ENCODE data around the gene TBPL2.
"Not testable (repeated sequence)": the region's sequence is repeated elsewhere in the genome, so short reads cannot be mapped to it uniquely, and the experiment has no call there.

The TBPL2 gene

DNA sequence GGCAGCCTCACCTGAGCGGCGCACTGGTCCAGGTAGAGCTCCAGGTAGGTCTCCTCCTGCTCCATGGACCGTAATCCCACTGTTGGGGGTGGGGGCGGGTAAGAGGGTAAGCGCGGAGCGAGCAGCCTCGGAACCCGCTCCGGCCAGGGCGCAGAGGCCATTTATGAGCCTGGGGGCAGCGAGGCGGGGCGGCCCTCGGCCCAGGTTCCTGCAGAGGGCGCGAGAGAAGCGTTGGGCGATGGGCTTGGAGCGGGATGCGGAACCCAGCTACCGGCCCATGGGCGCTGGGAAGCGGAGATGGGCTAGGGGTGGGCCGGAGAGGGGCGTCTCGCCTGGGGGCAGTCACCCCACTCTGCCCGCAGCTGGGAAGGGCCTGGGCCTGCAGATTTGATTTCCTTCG, at the start of gene TBPL2:
TSS of gene TBPL2 (minus strand) at position 232 of the 400 bp plus-strand sequence. CDS start at position 65, 167 bp downstream.
- no peak for DNase-seq

DNA sequence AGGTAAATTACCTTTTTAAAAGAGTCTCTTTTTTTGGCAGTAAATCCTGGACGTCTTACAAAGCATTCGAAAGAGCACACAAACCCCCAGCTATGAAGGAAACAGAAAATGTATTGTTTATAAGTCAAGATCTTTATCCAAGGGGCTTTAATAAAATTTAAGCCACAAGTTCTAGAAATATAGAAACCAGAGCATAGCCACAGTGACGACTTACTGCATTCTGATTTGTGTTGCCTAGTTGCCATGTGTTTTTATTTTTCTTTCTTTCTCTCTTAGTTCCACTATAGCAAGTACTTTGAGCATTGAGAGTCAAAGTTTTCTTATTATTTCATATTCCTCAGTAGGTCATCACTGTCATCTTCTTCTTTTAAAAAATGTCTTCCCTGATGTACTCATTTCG, 47.8 kb upstream of the TBPL2 start:
- DNase-seq = no peak

DNA sequence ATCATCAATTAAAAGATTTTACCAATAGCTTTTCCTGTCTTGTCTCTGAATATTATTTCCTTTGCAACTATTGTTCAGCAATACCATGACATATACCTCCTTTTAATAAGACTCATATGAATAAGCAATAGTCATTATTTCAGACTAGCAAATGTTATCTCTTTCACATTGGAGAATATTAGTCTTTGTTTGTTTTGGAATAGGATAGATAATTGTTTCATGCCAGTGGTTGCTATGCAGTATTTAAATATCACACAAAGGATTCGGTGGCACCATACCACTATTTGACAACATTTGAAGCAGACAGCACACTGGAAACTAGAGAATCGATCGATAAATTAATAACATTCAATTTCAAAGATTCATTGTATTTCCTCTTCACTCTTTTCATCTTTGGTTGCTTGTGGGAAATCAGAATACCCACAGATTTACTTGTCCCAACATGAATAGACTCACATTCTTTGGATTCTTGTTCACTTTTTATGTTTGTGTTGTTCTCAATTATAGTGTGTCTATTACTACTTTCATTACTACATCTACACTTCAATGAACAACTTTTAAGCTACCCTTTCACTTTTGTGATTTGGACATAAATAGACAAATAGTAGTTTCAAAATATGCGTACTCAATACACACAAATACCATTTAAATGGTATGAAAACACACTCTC, 42.7 kb upstream of the TBPL2 start:
- no peak for DNase-seq

DNA sequence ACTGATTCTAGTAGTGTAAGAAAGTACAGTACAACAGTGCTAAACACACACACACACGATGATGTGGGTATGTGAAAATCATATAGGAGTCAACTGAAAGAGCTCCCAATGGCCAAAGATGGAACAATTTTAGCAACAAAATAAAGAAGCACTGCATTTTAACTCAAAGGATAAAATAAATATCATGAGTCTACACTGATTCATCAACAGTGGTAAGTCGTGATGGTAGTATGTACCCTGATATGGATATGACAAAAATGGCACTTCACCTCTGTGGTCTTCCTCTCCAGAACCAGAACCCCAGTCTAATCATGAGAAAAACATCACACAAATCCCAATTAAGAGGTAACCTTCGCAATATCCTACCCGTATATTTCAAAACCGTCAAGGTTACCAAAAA, 41.4 kb upstream of the TBPL2 start:
- DNase-seq = no peak

DNA sequence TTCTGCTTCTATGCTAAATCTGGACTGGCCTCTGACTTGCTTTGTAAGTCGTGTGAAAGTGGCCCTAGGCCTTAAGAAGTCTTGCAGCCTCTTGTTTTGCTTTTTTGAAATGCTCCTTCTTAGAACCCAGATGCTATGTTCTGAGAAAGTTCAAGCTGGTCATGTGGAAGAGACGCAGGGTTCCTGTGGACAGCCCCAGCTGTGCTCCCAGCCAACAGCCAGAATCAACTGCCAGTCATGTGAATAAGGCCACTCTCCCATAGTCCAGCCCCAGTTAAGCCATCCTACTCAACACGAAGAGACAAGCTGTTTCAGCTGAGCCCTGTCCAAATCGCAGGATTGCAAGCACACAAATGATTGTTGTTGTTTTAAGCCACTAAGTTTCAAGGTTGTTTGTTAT, 37.3 kb upstream of the TBPL2 start:
- no peak for DNase-seq

DNA sequence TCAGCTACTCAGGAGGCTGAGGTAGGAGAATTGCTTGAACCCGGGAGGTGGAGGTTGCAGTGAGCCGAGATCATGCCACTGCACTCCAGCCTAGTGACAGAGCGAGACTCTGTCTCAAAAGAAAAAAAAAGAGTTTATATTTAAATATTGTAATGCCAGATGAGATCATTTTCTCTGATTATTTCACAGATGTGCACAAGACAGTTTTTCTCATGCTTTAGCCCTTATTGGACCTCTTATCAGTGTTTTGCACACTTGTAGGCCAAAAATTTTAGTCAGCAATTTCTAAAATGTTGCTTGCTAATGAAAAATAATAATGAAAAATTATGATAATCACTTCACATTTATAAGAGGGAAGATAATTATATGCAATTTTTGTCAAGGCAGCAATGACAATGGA, 36.0 kb upstream of the TBPL2 start:
- DNase-seq = not testable (repeated sequence)

DNA sequence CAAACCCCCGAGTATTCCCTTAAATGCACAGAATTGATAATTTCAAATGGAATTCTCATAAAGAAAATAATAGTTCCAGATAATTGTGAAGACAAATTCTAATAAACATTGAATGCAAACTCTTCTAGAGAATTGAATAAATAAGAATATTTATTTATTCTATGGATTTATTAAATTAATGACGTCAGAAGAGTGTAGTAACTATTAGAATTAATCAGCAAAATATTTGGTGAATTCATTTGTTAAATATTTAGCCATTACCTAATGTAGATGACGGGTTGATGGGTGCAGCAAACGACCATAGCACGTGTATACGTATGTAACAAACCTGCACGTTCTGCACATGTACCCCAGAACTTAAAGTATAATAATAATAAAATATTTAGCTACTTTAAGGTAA, 33.4 kb upstream of the TBPL2 start:
- DNase-seq = no peak

DNA sequence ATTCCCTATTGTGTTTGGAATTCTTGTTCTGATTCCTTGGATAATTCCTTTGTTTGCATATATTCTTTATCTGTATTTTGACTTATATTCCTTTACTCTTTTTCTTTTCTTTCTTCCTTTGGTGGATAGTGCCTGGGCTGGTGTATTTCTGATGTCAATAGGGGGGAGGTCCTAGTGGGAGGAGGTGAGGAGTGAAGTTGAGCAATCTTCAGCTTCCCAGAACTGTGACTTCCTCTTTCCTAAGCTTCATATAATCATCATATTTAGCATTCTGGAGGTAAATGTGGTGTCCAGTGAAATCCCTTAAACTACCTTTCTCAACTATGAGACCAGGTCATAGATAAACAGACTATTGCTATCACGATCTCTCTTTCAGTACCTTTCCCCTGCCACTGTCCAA, 29.6 kb upstream of the TBPL2 start:
- DNase-seq = no peak

DNA sequence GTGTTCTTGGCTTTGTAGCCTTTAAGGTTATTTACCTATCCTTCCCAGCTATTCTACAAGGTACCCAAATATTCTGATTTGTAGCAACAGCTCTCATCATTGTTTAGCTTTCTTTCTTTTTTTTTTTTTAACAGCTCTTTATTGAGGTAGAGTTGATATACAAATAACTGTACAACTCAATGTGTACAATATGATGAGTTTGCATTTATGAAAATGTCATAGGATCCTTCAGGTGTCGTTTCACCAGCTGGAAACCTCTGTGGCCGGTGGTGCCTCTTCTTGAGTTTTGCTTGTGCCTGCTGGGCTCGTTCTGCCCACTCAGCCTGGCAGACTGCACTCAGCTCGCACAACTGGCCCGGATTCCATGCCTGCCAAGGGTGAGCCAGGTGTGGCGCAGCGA, 26.9 kb upstream of the TBPL2 start:
- no peak for DNase-seq

DNA sequence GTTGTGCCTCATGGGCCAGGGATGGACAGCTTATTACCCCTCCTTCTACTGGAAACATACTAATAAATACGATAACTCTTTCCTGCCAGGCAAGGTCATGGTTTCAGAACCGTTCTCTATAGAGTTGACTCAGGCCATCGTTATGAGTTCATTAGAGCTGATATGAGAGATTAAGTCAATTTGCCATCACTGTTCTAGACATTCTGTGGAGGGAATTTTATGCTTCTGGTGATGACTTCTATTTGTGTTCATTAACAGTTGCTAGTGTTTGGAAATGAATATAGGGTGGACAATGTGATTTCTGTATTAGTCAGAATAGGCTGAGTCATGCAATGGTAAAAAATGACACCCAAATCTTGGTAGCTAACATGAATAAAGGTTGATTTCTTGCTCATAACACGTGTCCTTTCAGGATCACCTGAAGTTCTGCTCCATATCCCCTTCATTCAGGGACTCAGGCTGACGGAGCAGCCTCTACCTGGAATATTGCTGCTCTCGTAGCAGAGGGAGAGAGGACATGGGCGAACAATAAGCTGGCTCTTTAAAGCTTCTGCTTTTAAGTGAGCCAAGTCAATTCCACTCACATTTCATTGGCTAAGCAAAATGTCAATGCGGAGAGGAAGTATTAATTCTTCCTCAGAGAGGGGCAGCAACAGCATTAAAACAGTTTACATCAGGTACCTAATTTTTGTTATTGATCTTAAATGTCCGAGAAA, 18.5 kb upstream of the TBPL2 start:
- no peak for DNase-seq

DNA sequence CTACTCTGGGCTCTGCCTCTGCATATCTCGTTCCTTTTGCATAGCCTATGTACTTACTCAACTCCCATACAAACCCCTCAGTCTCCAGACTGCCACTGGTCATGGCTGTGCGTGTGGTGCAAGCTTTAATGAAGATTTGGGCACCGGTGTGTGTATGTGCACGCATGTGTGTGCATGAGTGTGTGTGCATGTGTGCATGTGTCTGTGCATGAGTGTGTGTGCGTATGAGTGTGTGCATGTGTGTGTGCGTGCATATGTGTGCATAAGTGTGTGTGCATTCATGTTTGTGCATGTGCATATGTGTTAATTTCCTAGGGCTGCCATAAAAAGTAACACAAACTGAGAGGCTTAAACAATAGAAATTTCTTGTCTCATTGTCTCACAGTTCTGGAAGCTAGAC, 17.1 kb upstream of the TBPL2 start:
- DNase-seq = no peak

DNA sequence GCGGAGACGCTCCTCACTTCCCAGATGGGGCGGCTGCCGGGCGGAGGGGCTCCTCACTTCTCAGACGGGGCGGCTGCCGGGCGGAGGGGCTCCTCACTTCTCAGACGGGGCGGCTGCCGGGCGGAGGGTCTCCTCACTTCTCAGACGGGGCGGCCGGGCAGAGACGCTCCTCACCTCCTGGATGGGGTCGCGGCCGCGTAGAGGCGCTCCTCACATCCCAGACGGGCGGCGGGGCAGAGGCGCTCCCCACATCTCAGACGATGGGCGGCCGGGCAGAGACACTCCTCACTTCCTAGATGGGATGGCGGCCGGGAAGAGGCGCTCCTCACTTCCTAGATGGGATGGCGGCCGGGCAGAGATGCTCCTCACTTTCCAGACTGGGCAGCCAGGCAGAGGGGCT, 16.0 kb upstream of the TBPL2 start:
- not testable (repeated sequence) for DNase-seq

DNA sequence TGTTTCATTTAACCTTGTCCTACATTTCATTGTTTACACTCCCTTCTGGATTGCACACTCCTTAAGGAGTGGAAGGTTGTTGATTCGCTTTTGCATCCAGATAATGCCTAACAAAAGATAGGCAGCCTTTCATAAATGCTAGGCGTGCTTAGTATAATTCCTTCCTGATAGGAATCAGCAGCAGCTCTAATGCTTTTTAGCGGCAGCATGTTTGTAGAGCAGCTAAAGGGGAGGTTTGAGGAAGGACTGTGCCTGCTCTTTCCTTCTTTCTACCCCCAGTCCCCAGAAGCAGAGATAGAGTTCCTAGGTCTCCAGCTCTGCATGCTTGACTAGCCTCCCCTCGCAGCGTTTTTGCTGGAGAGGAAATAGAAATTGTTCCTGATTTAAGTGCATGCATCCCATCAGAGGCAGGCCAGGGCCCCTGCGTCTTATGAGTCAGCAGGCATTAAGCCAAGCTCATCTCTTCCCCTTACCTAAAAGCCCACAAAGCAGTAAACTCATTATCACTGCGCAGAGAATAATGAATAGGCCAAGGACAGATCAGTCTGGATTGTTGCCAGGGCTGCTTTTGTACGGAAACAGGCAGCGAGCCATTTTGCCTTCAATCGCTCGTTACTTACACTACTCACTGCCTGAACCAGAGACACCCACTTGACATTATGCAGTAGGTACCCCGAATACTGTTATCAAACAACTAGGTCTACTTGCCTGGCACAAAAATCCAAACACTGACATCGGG, 14.0 kb upstream of the TBPL2 start:
- DNase-seq = peak; percentile 72

DNA sequence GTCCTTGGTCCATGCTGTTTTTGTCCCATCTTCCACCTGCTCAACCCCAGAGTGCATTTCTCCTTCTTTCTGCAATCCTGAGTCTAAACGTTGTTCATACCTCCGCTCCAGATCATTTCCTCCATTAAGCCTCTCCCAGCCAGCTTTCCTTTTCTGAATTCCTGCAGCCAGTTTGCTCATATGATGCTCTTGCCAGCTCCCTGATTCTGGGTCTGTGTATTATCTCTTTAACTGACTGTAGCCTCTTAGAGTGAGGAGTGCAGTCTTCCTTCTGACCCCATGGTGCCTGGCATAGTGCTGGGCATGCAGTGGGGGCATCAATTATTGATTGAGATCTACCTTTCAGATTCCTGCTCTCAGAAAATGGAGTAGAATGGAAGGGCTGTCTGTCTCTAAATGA, 11.5 kb upstream of the TBPL2 start:
- DNase-seq = no peak

DNA sequence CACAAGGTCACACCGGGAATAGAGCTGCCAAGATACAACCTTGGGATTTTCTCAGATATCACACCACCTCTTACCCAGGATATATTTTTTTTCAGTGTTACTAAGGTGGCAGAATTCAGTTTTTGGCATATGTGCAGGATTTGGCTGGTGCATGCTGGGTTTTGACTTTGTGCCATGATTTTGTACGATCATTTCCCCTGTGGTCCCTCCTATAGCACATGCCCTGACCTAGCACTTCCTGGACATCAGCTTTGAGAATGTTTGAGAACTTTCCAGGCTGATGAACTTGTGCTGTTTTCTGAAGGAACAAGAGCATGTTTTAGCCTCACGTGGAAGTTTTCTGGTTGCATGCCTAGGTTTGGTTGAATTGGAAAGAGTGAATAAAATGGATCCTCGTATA, 11.0 kb upstream of the TBPL2 start:
- no peak for DNase-seq

DNA sequence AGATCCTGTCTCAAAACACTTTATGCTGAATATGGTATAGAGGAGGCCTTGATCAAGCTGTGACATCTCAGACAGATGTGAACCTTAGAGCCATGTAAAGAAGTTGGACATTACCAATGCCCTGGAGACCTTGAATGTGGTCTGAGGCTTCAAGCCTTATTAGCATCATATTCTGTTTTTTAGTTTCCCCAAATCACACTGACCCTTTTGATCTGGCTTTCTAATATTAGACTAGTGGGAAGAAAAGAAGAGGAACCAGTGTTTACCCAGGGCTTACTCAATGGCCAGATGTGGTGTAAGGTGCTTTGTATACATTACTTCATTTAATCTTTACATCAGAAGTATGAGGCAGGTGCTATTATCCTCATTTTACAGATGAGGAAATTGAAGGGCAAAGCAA, 10.6 kb upstream of the TBPL2 start:
- no peak for DNase-seq

DNA sequence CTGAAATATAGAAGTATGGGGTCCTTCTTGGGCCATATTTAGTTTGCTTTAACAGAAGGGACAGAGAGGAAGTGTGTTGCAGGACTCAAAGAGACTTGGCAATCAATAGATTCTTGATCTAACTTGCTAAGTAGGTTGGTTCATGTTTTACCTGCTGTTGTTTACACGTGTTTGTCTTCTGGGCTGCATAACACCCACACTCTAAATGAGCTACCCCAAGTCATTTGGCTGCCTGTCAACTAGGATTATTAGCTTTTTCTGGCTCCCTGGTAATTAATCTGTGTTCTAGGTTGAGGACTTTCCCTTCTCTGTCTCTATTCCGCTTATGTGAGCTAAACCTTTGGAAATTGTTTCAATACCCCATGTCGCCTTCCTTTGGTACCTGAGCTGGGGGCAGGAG, 10.1 kb upstream of the TBPL2 start:
- no peak for DNase-seq

DNA sequence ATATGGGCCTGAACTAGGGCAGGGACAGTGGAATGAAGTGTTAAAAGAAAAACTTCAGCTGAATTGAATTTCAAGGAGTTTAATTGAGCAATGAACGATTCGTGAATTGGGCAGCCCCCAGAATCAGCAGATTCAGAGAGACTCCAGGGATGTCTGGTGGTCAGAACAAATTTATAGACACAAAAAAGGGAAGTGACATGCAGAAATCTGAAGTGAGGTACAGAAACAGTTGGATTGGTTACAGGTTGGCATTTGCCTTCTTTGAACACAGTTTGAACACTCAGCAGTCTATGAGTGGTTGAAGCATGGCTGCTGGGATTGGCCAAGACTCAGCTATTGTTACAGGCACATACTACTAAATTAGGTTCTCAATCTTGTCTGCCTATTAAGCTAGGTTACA, 9.7 kb upstream of the TBPL2 start:
- DNase-seq = no peak

DNA sequence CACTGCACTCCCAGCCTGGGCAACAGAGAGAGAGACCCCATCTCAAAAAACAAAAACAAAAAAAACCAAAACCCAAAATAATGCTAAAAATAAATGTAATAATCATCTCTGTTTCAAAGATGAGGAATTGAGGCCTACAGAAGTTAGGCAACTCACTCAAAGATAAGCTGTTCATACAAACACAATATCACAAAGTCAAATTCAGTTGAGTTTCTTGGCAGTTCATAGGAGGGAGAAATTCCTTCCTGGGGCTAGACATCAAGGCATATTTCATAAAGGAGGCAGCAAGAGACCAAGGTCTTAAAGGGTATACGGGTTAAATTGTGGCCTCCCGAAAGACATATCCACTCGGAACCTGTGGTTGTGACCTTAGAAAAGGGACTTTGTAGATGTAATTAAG, 8.7 kb upstream of the TBPL2 start:
- no peak for DNase-seq

DNA sequence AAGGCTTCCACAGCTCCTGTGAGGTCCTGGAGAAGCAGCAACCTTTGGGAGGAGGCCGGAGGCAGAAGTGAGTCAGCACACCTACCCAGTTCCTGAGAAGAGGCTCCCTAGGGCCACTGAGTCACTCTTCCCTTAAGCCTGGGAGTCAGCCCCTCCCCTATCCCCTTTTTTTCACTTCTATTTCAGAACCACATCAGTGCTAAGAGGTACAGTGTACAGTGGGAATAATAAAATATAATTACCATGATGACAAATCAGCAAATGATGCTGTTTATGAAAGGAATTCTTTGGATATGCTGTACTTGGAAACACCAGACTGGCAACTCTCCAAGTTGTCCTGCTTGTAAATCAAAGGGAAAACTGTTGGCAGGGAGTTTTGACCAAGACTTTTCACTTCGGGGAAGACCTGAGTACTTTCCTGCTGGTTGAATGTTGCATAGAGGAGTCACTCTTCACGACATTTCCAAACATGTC, 7.8 kb upstream of the TBPL2 start:
- DNase-seq = no peak

DNA sequence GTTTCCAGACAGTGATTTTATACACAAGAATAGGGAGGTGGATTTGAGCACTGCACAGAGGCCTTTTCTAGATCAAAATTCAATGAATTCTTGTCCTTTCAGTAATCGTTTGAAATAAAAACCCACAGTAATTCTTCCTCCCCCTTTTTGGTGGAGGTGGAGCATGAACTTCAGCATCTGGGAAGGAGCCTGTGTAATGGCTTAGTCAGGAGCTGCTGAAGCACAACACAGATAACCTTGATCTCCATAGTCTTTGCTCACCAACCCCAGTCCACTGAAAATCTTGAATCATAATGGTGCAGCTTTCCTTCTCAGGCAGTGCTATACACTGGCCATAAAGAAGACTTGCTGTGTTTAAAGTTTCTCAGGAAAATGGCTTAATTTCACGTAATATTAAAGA, 6.4 kb upstream of the TBPL2 start:
- no peak for DNase-seq

DNA sequence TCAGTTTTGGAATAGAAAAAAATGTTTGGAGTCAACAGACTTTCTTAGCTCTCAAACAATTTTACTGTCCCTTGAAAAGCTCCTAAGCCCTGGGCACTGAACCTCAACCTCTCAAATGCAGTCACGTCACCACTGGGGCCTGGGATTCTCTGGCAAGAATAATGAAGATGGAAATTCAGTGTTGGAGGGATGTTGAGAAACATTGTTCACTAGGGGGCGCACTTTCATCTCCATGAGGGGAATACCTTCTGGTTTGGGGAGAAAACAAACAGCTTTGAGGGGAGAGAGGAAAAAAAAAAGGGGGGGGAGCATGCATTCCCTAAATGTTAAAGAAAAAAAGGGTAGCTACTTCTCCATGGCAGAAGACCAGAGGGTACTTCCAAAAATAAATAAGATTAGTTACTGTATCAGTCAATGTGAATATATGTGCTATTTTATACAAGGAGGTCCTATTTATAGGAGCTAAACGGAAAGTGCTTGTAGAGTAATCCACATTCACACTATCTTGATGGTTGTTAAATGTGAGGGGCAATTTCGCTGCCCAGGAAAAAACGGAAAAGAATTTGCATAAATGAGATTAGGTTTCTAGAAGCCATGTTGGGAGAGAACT, 5.8 kb upstream of the TBPL2 start:
- peak; percentile 79 for DNase-seq

DNA sequence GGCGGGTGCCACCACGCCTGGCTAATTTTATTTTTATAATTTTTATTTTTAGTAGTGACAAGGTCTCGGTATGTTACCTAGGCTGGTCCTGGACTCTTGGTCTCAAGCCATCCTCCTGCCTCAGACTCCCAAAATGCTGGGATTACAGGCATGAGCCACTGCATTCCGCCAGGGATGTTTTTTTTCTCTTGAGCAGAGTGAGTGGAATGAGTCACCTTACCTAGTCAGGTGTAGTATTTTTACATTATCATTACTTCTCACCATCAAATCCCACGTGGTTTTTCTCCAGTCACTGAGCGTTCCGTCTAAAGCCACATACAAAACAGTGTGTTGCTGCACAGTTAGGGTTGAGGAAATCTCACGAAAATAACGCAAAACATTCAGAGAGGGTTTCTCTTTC, 870 bp upstream of the TBPL2 start:
- DNase-seq = no peak

Measured in NCI-H2107 (cell line).